ENCODE results near the gene SELENOF.

GRCh38 chr1:86866665-86867064 is 47.3 kb downstream of the SELENOF start:
- TF ChIP-seq CTCF (IDR thresholded peaks at IDR 0.05 in 2 of 3, conservative IDR thresholded peaks at IDR 0.05 in 1 of 3; ENCODE audit: borderline replicate concordance in 1 of 3, insufficient read depth in 1 of 3, low read depth in 2 of 3, low read length in 2 of 3) (no peak), POLR2A (IDR thresholded peaks at IDR 0.05; ENCODE audit: borderline replicate concordance, extremely low read depth, insufficient read depth, insufficient read length) (no peak), TCF7L2 (IDR thresholded peaks at IDR 0.05; ENCODE audit: borderline replicate concordance, extremely low read depth, insufficient read depth, insufficient read length) (no peak), REST (IDR thresholded peaks at IDR 0.05; ENCODE audit: low read depth) (no peak), RAD21 (IDR thresholded peaks at IDR 0.05; ENCODE audit: low read depth) (no peak), EZH2 (IDR thresholded peaks at IDR 0.05) (no peak), ZNF274 (IDR thresholded peaks at IDR 0.05; ENCODE audit: low read depth, low read length) (no peak), EGR1 (IDR thresholded peaks at IDR 0.05; ENCODE audit: low read depth) (no peak), POLR2AphosphoS5 (IDR thresholded peaks at IDR 0.05; ENCODE audit: low read depth, low read length) (no peak), ZBTB33 (IDR thresholded peaks at IDR 0.05; ENCODE audit: extremely low read depth, insufficient replicate concordance, low read length) (no peak), ELF1 (IDR thresholded peaks at IDR 0.05; ENCODE audit: borderline replicate concordance, low read depth) (no peak), YY1 (IDR thresholded peaks at IDR 0.05; ENCODE audit: extremely low read depth, insufficient replicate concordance, low read depth, low read length) (no peak), ATF3 (IDR thresholded peaks at IDR 0.05) (no peak)
